Measurements from ENCODE around the gene RPRD2.
A peak's percentile ranks its signal among the peaks of the same experiment; 100 is the strongest.

Gene RPRD2

DNA sequence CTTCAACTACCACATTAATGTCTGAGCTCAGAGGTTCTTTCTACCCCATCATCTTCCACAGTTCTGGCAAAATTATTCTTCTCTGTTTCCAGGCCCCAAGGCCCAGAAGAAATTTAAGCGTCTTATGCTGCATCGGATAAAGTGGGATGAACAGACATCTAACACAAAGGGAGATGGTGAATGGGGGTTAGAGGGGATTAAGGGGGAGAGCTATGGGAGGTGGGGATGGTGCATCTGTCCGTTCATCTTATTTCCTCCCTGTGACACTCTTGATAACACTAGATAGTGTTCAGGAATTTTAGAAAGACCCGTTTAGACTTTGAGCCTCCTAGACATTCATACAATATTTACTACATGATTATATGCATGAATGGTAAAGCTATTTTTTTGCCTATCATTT, 17.6 kb upstream of the RPRD2 start:
- peak overlapping the region; percentile 0; the same call in 1 of the 2 replicates for H3K4me3 ChIP-seq (ENCODE audit: low read depth, low read length)
- DNase-seq = peak; percentile 67
- H3K27ac ChIP-seq = peak overlapping the region; percentile 51
- no peaks in the 10 kb centered on the region for H3K27me3 ChIP-seq (ENCODE audit: insufficient read depth, low read depth, severe bottlenecking)
- H3K9me3 ChIP-seq (ENCODE audit: severe bottlenecking) = no peaks in the 10 kb centered on the region
- TF ChIP-seq, protein P1, sequence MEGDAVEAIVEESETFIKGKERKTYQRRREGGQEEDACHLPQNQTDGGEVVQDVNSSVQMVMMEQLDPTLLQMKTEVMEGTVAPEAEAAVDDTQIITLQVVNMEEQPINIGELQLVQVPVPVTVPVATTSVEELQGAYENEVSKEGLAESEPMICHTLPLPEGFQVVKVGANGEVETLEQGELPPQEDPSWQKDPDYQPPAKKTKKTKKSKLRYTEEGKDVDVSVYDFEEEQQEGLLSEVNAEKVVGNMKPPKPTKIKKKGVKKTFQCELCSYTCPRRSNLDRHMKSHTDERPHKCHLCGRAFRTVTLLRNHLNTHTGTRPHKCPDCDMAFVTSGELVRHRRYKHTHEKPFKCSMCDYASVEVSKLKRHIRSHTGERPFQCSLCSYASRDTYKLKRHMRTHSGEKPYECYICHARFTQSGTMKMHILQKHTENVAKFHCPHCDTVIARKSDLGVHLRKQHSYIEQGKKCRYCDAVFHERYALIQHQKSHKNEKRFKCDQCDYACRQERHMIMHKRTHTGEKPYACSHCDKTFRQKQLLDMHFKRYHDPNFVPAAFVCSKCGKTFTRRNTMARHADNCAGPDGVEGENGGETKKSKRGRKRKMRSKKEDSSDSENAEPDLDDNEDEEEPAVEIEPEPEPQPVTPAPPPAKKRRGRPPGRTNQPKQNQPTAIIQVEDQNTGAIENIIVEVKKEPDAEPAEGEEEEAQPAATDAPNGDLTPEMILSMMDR (IDR thresholded peaks at IDR 0.05; ENCODE audit: low read depth, low read length) = no peak
- H3K36me3 ChIP-seq = peaks cover 92% of the 10 kb centered on the region

DNA sequence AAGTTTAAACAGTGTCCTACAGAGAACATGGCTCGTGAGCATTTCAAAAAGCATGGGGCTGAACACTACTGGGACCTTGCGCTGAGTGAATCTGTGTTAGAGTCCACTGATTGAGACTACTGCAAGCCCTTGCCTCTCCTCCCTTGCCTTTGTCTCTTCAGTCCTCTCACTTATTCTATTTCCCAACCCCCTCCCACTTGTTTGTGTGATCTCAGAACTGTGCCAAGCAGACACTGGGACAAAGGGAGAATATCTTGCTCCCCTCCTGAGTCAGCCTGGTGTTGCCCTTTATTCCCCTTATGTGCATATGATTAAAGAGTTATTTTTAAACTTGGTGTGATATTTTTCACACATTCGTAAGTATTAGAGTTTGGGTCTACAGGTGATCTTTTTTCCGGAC, 11.1 kb upstream of the RPRD2 start:
- Histone ChIP-seq H3K27ac (no peak overlapping the region), H3K27me3 (ENCODE audit: insufficient read depth, low read depth, severe bottlenecking) (no peaks in the 10 kb centered on the region), H3K4me3 (ENCODE audit: low read depth, low read length) (no peak overlapping the region), H3K9me3 (ENCODE audit: severe bottlenecking) (no peaks in the 10 kb centered on the region), H3K36me3 (peaks cover 81% of the 10 kb centered on the region)
- TF ChIP-seq, protein P1 (IDR thresholded peaks at IDR 0.05; ENCODE audit: low read depth, low read length) = no peak
- DNase-seq = no peak

DNA sequence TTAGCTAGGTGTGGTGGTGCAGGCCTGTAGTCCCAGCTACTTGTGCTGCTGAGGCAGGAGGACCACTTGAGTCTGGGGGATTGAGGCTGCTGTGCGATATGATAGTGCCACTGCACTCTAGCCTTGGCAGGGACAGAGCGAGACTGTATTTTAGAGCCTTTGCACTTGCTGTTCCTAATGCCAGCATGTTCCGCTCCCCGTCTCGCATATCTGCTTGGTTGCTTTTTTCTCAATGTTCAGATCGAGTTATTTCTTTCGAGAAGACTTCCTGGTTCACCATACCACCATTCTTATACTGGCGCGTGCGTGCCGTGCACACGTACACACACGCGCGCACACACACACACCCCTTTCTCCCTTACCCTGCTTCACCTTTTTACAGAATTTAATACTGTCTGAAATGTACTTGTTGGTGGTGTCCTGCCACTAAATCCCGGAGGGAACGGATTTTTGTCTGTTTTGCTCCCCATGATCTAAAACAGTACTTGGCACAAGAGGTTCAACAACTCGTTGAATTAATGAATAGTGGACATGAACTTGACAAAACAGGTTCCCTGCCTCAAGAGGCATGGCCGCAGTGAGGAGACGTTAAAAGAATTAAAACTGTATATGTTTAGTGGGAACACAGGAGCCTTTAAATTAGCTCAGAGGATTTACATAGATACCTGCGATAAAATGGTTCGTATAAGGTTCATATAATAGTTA, 1.1 kb upstream of the RPRD2 start:
- DNase-seq = no peak
- Histone ChIP-seq H3K4me3 (ENCODE audit: low read depth, low read length) (peak overlapping the region; percentile 89), H3K9me3 (ENCODE audit: severe bottlenecking) (no peaks in the 10 kb centered on the region), H3K36me3 (peaks cover 19% of the 10 kb centered on the region), H3K27ac (peak overlapping the region; percentile 96), H3K27me3 (ENCODE audit: insufficient read depth, low read depth, severe bottlenecking) (no peaks in the 10 kb centered on the region)
- TF ChIP-seq, protein P1 (IDR thresholded peaks at IDR 0.05; ENCODE audit: low read depth, low read length) = no peak

DNA sequence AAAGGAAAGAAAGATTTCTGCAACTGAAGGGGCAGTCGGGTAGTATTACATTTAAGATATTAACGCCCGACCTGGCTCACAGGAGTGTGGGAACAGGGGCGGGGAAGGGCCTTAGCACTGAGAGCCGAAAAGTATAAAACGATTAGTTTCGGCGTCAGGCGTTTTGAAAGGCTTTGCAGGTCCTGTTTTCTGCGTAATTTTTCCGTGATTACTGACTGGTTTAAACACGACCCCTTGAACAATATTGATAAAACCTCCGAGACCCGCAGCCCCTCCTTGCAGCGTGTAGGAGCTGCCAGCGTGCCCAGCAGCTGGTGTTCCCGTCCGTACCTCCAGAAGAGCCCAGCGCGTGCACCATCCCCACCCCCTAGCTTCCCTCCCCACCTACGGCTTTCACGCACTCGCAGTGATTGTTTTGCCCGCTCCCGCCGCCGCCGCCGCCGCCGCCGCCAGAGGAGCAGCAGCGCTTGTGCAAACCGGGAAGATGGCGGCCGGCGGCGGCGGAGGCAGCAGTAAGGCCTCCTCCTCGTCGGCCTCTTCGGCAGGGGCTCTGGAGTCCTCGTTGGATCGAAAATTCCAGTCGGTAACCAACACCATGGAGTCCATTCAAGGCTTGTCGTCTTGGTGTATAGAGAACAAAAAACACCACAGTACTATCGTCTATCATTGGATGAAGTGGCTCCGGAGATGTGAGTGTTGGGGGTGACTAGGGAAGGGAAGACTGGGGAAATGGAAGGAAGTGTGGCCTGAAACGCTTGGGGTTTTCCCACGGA, 470 bp downstream of the RPRD2 start:
- Histone ChIP-seq H3K9me3 (ENCODE audit: severe bottlenecking) (no peaks in the 10 kb centered on the region), H3K27me3 (ENCODE audit: insufficient read depth, low read depth, severe bottlenecking) (no peaks in the 10 kb centered on the region), H3K4me3 (ENCODE audit: low read depth, low read length) (peak overlapping the region; percentile 89), H3K36me3 (peaks cover 13% of the 10 kb centered on the region), H3K27ac (peak overlapping the region; percentile 96)
- TF ChIP-seq, protein P1 (IDR thresholded peaks at IDR 0.05; ENCODE audit: low read depth, low read length) = no peak
- peak; percentile 96 for DNase-seq

DNA sequence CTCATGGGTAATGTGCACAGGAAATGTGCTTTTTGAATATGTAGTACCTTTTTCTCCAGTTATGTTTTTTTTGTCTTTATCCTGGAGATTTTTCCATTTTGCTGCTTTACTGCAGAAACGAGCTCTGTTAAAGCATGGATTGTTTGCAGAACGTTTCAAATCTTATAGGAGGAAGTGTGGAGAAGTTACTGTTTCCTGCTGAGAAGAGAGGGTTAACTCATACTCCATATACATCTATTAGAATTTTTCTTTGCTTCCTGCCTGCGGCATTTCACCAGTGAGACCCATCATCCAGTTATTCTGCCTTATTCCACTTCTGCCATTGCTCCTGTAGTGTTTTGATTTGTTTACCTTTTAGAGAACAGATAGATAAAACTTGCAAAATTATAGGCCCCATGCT, 2.0 kb downstream of the RPRD2 start:
- Histone ChIP-seq H3K4me3 (ENCODE audit: low read depth, low read length) (peak overlapping the region; percentile 89), H3K27ac (peak overlapping the region; percentile 96), H3K9me3 (ENCODE audit: severe bottlenecking) (no peaks in the 10 kb centered on the region), H3K36me3 (peaks cover 21% of the 10 kb centered on the region), H3K27me3 (ENCODE audit: insufficient read depth, low read depth, severe bottlenecking) (no peaks in the 10 kb centered on the region)
- TF ChIP-seq, protein P1 (IDR thresholded peaks at IDR 0.05; ENCODE audit: low read depth, low read length) = no peak
- no peak for DNase-seq
